ENCODE measurements around the gene FAM81B. TPM values are rescaled to one million over a fixed set of nuclear protein-coding genes. Genes with fewer than 3 reads are reported as not detected.

FAM81B gene
- total RNA-seq, 1 experiment from 2014 or later: not detected

DNA sequence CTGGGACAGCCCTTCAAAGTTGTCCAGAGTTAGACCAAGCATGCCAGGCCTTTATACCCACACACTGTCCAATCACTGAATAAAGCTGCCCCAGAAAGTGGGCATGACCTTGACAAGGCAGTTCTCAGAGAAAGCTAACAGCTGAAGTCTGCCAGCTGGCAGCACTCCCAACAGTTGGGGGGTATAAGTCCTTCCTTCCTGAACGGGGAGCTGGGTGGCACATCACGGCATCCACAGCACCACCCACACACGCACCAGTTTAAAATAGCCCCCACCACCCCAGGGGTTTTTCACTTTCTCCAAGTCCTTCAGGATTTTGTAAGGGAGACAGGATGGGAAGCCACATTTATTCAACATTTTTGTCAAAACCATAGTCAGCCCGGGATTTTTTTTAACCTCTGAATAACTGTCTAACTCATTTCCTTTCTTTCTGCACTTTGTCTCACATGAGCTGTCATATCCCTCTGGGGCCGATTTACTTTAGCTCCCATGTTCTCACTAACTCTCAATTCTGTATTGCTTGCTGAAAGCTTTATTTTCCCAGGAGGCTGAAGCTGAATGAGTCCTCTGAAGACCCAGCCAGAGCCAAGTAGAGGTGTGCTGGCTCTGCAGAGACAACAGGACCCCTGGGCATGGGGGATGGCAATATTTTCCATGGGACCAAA is 15.4 kb downstream of the FAM81B start (continued):
- TF ChIP-seq, protein P1, sequence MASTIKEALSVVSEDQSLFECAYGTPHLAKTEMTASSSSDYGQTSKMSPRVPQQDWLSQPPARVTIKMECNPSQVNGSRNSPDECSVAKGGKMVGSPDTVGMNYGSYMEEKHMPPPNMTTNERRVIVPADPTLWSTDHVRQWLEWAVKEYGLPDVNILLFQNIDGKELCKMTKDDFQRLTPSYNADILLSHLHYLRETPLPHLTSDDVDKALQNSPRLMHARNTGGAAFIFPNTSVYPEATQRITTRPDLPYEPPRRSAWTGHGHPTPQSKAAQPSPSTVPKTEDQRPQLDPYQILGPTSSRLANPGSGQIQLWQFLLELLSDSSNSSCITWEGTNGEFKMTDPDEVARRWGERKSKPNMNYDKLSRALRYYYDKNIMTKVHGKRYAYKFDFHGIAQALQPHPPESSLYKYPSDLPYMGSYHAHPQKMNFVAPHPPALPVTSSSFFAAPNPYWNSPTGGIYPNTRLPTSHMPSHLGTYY (CRISPR knock-in tag; IDR thresholded peaks at IDR 0.05): no peak
- TF ChIP-seq, protein P2, sequence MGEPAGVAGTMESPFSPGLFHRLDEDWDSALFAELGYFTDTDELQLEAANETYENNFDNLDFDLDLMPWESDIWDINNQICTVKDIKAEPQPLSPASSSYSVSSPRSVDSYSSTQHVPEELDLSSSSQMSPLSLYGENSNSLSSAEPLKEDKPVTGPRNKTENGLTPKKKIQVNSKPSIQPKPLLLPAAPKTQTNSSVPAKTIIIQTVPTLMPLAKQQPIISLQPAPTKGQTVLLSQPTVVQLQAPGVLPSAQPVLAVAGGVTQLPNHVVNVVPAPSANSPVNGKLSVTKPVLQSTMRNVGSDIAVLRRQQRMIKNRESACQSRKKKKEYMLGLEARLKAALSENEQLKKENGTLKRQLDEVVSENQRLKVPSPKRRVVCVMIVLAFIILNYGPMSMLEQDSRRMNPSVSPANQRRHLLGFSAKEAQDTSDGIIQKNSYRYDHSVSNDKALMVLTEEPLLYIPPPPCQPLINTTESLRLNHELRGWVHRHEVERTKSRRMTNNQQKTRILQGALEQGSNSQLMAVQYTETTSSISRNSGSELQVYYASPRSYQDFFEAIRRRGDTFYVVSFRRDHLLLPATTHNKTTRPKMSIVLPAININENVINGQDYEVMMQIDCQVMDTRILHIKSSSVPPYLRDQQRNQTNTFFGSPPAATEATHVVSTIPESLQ (CRISPR knock-in tag; IDR thresholded peaks at IDR 0.05): no peak
- TF ChIP-seq CREM (CRISPR knock-in tag; IDR thresholded peaks at IDR 0.05) (no peak), MYBL2 (CRISPR knock-in tag; IDR thresholded peaks at IDR 0.05) (no peak), SOX15 (CRISPR knock-in tag; IDR thresholded peaks at IDR 0.05) (no peak), HMGA2 (CRISPR knock-in tag; IDR thresholded peaks at IDR 0.05) (no peak), TEAD4 (CRISPR knock-in tag; IDR thresholded peaks at IDR 0.05) (no peak)
- TF ChIP-seq, protein P3, sequence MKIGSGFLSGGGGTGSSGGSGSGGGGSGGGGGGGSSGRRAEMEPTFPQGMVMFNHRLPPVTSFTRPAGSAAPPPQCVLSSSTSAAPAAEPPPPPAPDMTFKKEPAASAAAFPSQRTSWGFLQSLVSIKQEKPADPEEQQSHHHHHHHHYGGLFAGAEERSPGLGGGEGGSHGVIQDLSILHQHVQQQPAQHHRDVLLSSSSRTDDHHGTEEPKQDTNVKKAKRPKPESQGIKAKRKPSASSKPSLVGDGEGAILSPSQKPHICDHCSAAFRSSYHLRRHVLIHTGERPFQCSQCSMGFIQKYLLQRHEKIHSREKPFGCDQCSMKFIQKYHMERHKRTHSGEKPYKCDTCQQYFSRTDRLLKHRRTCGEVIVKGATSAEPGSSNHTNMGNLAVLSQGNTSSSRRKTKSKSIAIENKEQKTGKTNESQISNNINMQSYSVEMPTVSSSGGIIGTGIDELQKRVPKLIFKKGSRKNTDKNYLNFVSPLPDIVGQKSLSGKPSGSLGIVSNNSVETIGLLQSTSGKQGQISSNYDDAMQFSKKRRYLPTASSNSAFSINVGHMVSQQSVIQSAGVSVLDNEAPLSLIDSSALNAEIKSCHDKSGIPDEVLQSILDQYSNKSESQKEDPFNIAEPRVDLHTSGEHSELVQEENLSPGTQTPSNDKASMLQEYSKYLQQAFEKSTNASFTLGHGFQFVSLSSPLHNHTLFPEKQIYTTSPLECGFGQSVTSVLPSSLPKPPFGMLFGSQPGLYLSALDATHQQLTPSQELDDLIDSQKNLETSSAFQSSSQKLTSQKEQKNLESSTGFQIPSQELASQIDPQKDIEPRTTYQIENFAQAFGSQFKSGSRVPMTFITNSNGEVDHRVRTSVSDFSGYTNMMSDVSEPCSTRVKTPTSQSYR (CRISPR knock-in tag; IDR thresholded peaks at IDR 0.05): no peak

DNA sequence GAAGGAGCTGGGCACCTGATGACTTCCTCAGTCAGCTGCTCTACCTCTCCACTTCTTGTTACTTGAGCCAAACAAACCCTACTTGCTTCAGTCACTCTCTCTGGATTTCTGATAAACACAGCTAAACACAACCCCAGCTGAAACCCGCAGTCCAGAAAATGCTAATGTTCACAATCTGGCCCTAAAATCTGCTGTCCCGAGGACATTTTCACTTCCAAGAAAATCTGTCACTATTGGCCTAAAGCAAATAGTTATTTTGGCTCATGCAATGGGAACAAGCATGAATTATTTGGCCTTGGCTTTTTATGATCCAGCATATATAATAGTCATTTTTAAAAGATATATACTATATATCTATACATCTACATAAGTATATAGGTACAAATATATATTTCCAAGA is 19.1 kb downstream of the FAM81B start:
- ATAC-seq: no peak
- H3K36me3 Mint-ChIP-seq: no peaks in the 10 kb centered on the region
- no peak overlapping the region for H3K27ac Mint-ChIP-seq
- no peaks in the 10 kb centered on the region for H3K27me3 Mint-ChIP-seq (ENCODE audit: low read depth)
- peaks cover 3% of the 10 kb centered on the region for H3K4me1 Mint-ChIP-seq
- H3K9me3 Mint-ChIP-seq: peaks cover 7% of the 10 kb centered on the region
- TF ChIP-seq ZNF416 (CRISPR knock-in tag; IDR thresholded peaks at IDR 0.05) (no peak), ZBTB21 (CRISPR knock-in tag; IDR thresholded peaks at IDR 0.05; ENCODE audit: borderline replicate concordance) (no peak), PRRX2 (CRISPR knock-in tag; IDR thresholded peaks at IDR 0.05) (no peak), CREB1 (CRISPR knock-in tag; IDR thresholded peaks at IDR 0.05) (no peak), TCF7 (CRISPR knock-in tag; IDR thresholded peaks at IDR 0.05; ENCODE audit: low read depth) (no peak), SMAD4 (CRISPR knock-in tag; IDR thresholded peaks at IDR 0.05) (no peak), GABPB1 (CRISPR knock-in tag; IDR thresholded peaks at IDR 0.05) (no peak), SP1 (CRISPR knock-in tag; conservative IDR thresholded peaks at IDR 0.05) (no peak), SMAD3 (CRISPR knock-in tag; IDR thresholded peaks at IDR 0.05; ENCODE audit: borderline replicate concordance) (no peak)
- TF ChIP-seq, protein P4, sequence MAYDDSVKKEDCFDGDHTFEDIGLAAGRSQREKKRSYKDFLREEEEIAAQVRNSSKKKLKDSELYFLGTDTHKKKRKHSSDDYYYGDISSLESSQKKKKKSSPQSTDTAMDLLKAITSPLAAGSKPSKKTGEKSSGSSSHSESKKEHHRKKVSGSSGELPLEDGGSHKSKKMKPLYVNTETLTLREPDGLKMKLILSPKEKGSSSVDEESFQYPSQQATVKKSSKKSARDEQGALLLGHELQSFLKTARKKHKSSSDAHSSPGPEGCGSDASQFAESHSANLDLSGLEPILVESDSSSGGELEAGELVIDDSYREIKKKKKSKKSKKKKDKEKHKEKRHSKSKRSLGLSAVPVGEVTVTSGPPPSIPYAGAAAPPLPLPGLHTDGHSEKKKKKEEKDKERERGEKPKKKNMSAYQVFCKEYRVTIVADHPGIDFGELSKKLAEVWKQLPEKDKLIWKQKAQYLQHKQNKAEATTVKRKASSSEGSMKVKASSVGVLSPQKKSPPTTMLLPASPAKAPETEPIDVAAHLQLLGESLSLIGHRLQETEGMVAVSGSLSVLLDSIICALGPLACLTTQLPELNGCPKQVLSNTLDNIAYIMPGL (CRISPR knock-in tag; IDR thresholded peaks at IDR 0.05): no peak
- TF ChIP-seq, protein P5, sequence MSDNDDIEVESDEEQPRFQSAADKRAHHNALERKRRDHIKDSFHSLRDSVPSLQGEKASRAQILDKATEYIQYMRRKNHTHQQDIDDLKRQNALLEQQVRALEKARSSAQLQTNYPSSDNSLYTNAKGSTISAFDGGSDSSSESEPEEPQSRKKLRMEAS (CRISPR knock-in tag; IDR thresholded peaks at IDR 0.05): no peak
- TF ChIP-seq, protein P6, sequence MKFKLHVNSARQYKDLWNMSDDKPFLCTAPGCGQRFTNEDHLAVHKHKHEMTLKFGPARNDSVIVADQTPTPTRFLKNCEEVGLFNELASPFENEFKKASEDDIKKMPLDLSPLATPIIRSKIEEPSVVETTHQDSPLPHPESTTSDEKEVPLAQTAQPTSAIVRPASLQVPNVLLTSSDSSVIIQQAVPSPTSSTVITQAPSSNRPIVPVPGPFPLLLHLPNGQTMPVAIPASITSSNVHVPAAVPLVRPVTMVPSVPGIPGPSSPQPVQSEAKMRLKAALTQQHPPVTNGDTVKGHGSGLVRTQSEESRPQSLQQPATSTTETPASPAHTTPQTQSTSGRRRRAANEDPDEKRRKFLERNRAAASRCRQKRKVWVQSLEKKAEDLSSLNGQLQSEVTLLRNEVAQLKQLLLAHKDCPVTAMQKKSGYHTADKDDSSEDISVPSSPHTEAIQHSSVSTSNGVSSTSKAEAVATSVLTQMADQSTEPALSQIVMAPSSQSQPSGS (CRISPR knock-in tag; IDR thresholded peaks at IDR 0.05; ENCODE audit: borderline replicate concordance, low read depth): no peak
- TF ChIP-seq, protein P7, sequence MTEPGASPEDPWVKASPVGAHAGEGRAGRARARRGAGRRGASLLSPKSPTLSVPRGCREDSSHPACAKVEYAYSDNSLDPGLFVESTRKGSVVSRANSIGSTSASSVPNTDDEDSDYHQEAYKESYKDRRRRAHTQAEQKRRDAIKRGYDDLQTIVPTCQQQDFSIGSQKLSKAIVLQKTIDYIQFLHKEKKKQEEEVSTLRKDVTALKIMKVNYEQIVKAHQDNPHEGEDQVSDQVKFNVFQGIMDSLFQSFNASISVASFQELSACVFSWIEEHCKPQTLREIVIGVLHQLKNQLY (CRISPR knock-in tag; IDR thresholded peaks at IDR 0.05): no peak
- no peak overlapping the region for H3K4me3 Mint-ChIP-seq
- POLR2A ChIA-PET: no interaction called here
- CTCF ChIA-PET: no interaction called here
- no peak for DNase-seq (ENCODE audit: low spot score)
